Measurements from ENCODE around the gene FIGNL2.

Gene FIGNL2

DNA sequence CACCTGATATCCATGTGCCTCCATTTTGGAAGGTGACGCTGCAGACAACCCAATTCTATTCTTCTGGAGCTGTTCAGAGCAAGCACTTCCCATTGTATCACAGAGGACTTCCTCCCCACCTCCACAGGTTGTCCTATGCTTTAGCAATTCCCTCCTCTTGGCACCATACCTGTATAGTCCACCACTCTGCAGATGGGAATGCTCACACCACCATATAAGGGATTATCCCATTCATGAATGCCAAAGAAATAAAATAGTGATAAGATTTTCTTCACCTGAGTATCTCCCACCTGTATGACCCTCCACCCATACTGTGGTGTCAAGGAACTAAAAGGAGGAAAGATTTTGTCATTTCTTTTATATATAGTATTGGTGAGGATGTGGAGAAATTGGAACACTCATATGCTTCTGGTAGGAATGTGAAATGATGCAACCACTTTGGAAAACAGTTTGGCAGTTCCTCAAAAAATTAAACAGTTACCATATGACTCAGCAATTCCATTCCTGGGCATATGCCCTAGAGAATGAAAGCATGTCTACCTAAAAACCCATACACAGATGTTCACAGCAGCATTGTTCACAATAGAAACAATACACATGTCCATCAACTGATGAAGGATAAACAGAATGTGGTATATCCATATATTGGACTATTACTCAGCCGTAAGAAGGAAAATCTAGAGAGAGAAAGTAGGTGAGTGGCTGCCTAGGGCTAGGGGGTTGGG is 75.2 kb downstream of the FIGNL2 start:
- peak; percentile 15 for DNase-seq (ENCODE audit: low read depth)
- TF ChIP-seq, protein P1, sequence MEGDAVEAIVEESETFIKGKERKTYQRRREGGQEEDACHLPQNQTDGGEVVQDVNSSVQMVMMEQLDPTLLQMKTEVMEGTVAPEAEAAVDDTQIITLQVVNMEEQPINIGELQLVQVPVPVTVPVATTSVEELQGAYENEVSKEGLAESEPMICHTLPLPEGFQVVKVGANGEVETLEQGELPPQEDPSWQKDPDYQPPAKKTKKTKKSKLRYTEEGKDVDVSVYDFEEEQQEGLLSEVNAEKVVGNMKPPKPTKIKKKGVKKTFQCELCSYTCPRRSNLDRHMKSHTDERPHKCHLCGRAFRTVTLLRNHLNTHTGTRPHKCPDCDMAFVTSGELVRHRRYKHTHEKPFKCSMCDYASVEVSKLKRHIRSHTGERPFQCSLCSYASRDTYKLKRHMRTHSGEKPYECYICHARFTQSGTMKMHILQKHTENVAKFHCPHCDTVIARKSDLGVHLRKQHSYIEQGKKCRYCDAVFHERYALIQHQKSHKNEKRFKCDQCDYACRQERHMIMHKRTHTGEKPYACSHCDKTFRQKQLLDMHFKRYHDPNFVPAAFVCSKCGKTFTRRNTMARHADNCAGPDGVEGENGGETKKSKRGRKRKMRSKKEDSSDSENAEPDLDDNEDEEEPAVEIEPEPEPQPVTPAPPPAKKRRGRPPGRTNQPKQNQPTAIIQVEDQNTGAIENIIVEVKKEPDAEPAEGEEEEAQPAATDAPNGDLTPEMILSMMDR (IDR thresholded peaks at IDR 0.05; ENCODE audit: low read depth, low read length, missing control alignments): no peak
- H3K4me3 ChIP-seq (ENCODE audit: low read depth, low read length): no peak overlapping the region
- in situ Hi-C loops (cut with HindIII; ENCODE audit: low sequenced_read_pairs): no loop called here

DNA sequence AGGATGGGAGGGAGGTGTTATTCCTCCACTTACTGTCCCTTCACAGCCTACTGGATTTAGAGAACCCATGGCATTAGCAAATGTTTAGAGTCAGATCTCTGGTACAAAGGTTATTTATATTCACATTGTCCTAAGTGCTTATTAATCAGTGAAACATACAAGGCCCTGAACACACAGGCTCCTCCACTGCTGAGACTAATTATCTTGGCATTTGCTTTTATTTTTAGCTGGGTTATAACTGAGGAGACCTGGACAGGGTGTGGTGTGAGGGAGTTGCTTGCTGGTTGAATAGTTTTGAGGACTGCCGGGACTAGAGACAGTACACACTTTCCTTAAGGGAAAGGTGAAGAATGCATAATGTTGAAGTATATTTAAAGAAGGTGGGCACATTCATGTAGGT is 77.5 kb downstream of the FIGNL2 start:
- TF ChIP-seq, protein P1 (IDR thresholded peaks at IDR 0.05; ENCODE audit: low read depth, low read length, missing control alignments): no peak
- DNase-seq (ENCODE audit: low read depth): no peak
- H3K4me3 ChIP-seq (ENCODE audit: low read depth, low read length): no peak overlapping the region
- in situ Hi-C loops (cut with HindIII; ENCODE audit: low sequenced_read_pairs): no loop called here
